Gastroesophageal sphincter (tissue), 4 donors: ENCODE data around the gene CCDC197. TPM values are rescaled to one million over a fixed set of nuclear protein-coding genes. Genes with fewer than 3 reads are reported as not detected.

Experiments
- ATAC-seq: fragments of 150-250 bp; one replicate; pipeline ENCODE4 v1.9.1; 2016; ENCODE audit warnings: mild to moderate bottlenecking, moderate library complexity
- H3K27ac ChIP-seq, 4 donors: fragments of 200-600 bp; sonication (generic) in 3 of 4; 1 replicate in 3 of 4; 2 replicates in 1 of 4; pipeline ENCODE4 v1.5.1; 2016 to 2019
- H3K27me3 ChIP-seq: fragments of 200-600 bp; sonication (generic); one replicate; pipeline ENCODE4 v1.5.1; 2019
- H3K36me3 ChIP-seq, 2 donors: fragments of 200-600 bp; sonication (generic); one replicate each; pipeline ENCODE4 v1.5.1; 2019; ENCODE audit warnings: control low read depth in 1 of 2
- H3K4me1 ChIP-seq, 3 donors: fragments of 200-600 bp; sonication (generic); 1 replicate in 2 of 3; 2 replicates in 1 of 3; pipeline ENCODE4 v1.5.1; 2016 to 2019; ENCODE audit warnings: control low read depth in 2 of 3
- H3K4me3 ChIP-seq, 2 donors: fragments of 200-600 bp; sonication (generic); one replicate each; pipeline ENCODE4 v1.5.1; 2019; ENCODE audit warnings: mild to moderate bottlenecking in 1 of 2, moderate library complexity in 1 of 2
- H3K9me3 ChIP-seq, 3 donors: fragments of 200-600 bp; sonication (generic); one replicate each; pipeline ENCODE4 v1.5.1; 2017 to 2019; ENCODE audit warnings: control low read depth in 2 of 3
- EP300 ChIP-seq: sonication (generic); formaldehyde crosslinking; IDR thresholded peaks from one replicate; pipeline ENCODE4 v1.6.1; 2017; ENCODE audit warnings: antibody characterized with exemption, mild to moderate bottlenecking
- POLR2A ChIP-seq, 2 donors: fragments of 450-650 bp; IDR thresholded peaks; one replicate each; pipeline ENCODE4 v1.6.1; 2017; ENCODE audit warnings: antibody characterized with exemption in 2 of 2, mild to moderate bottlenecking in 2 of 2, moderate library complexity in 1 of 2
- POLR2AphosphoS5 ChIP-seq: sonication (generic); formaldehyde crosslinking; IDR thresholded peaks from one replicate; pipeline ENCODE4 v1.6.1; 2017; ENCODE audit warnings: antibody characterized with exemption
- WGBS, 2 donors: methylation state at CpG; one replicate each; pipeline ENCODE4 v1.1.5; 2018; ENCODE audit warnings: low coverage in 1 of 2; 5-methylcytosine and 5-hydroxymethylcytosine counted together
- total RNA-seq, 4 donors: library from RNA; depleted of rRNA; stranded (reverse); fragments of >200 nt; gene quantifications; one replicate each; pipeline ENCODE4 v1.1.0, GENCODE V29; 2016
- TF ChIP-seq, protein P1 (sequence below), 4 experiments: fragments of 200-600 bp in 2 of 4; fragments of 450-650 bp in 2 of 4; sonication (generic) in 1 of 4; IDR thresholded peaks; one replicate each; pipeline ENCODE4 v1.5.1; 2017 to 2019; ENCODE audit warnings: antibody characterized with exemption in 4 of 4, mild to moderate bottlenecking in 2 of 4, moderate library complexity in 2 of 4

CCDC197 gene
- total RNA-seq, 4 donors from 2014 or later: not detected

- Histone ChIP-seq H3K27me3 (no peaks in the 10 kb centered on the region), H3K27ac (peak within 1 kb of the TSS; percentile 87 to 99 (median 92)), H3K4me1 (peaks cover 9 to 83% (median 9%) of the 10 kb centered on the region in 3 donors), H3K4me3 (peak within 1 kb of the TSS; percentile 47 to 69), H3K36me3 (no peaks in the 10 kb centered on the region), H3K9me3 (no peaks in the 10 kb centered on the region)
- peak; percentile 74 for ATAC-seq
- TF ChIP-seq EP300 (no peak), POLR2AphosphoS5 (peak; percentile 97), POLR2A (IDR thresholded peaks at IDR 0.05) (peak; percentile 68 to 76)
- TF ChIP-seq, protein P1, sequence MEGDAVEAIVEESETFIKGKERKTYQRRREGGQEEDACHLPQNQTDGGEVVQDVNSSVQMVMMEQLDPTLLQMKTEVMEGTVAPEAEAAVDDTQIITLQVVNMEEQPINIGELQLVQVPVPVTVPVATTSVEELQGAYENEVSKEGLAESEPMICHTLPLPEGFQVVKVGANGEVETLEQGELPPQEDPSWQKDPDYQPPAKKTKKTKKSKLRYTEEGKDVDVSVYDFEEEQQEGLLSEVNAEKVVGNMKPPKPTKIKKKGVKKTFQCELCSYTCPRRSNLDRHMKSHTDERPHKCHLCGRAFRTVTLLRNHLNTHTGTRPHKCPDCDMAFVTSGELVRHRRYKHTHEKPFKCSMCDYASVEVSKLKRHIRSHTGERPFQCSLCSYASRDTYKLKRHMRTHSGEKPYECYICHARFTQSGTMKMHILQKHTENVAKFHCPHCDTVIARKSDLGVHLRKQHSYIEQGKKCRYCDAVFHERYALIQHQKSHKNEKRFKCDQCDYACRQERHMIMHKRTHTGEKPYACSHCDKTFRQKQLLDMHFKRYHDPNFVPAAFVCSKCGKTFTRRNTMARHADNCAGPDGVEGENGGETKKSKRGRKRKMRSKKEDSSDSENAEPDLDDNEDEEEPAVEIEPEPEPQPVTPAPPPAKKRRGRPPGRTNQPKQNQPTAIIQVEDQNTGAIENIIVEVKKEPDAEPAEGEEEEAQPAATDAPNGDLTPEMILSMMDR (IDR thresholded peaks at IDR 0.05): no peak
- WGBS, 2 donors: 2 to 18% methylated on average over 5 to 7 of the region's 12 CpGs
These were observed 20.5 kb upstream of the CCDC197 start, which contains the start of gene ASB2 for GRCh38 chr14:93976477-93977057. Gene ASB2, minus strand, starts transcription at chr14:93976570. Its CDS starts 12,031 bp downstream, at chr14:93964539.

DNA sequence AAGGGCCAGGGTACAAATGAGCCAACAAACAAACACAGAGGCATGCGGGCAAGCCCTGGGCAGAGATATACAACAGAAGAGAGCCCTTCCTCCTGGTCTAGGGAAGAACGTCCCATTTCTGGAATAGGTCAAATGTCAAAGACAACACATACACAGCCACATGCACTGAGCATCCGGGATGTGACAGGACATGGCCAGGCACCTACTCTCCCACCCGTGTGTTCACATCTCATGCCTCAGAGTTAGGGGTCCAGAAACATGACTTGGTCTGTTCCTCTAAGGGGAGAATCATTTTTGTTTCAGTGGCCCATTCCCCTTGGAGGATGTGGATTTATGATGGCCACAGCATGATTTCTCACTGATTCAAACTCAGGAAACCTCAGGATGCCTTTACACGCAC, 19.9 kb upstream of the CCDC197 start:
- 44 to 63% methylated on average over 4 of the region's 5 CpGs for WGBS, 2 donors
- no peaks in the 10 kb centered on the region for H3K36me3 ChIP-seq
- H3K9me3 ChIP-seq: no peaks in the 10 kb centered on the region
- TF ChIP-seq EP300 (no peak), POLR2A (IDR thresholded peaks at IDR 0.05) (no peak), POLR2AphosphoS5 (no peak)
- TF ChIP-seq, protein P1 (IDR thresholded peaks at IDR 0.05): no peak
- ATAC-seq: no peak
- H3K27me3 ChIP-seq: no peaks in the 10 kb centered on the region
- H3K27ac ChIP-seq: peak overlapping the region; percentile 87 to 99 (median 92)
- peaks cover 9 to 84% (median 9%) of the 10 kb centered on the region in 3 donors for H3K4me1 ChIP-seq
- H3K4me3 ChIP-seq: peak overlapping the region in 1 of 2 donors; percentile 47

DNA sequence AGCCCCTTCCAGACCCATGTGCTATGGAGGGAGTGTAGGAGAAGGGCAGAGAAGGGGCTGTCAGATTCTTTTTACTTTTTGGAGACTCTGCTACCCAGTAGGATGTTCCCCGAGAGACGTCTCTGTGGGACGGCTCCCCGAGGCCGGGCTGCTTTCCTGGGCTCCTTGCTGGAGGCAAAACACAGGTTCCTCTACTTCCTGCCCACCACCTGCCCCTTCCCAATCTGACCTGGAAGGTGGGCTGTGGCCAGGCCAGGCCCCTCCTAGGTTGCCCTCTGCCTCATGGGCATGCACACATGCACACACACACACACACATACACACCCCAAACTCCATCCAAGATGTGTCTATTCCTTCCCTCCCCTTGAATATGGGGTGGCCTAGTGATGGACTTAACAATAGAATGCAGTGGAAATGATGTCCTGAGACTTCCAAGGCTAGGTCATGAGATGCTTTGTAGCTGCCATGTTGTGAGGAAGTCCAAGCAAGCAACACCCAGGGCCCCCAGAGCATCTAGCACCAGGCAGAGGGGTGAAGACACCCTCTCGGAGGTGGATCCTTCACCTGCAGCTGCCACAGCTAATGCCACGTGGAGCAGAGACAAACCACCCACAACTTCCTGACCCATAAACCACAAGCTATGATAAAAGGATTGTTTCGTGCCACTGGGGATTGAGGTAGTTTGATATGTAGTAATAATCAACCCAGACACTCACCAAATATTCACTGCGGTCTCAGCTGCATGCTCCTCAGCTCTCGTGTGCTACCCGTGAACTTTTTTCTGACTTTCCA, 19.1 kb upstream of the CCDC197 start:
- no peak for TF ChIP-seq POLR2A (IDR thresholded peaks at IDR 0.05)
- TF ChIP-seq, protein P1 (IDR thresholded peaks at IDR 0.05): no peak
- no peak for TF ChIP-seq POLR2AphosphoS5
- no peak for ATAC-seq
- H3K4me1 ChIP-seq: peaks cover 9 to 84% (median 9%) of the 10 kb centered on the region in 3 donors
- H3K27ac ChIP-seq: peak overlapping the region; percentile 87 to 99 (median 92)
- no peak overlapping the region for H3K4me3 ChIP-seq
- no peaks in the 10 kb centered on the region for H3K36me3 ChIP-seq
- no peaks in the 10 kb centered on the region for H3K9me3 ChIP-seq
- no peaks in the 10 kb centered on the region for H3K27me3 ChIP-seq
- 53 to 85% methylated on average over 5 to 7 of the region's 11 CpGs for WGBS, 2 donors

GRCh38 chr14:93978735-93979134, 18.4 kb upstream of the CCDC197 start:
- ATAC-seq: no peak
- no peaks in the 10 kb centered on the region for H3K9me3 ChIP-seq
- H3K27ac ChIP-seq: peak overlapping the region; percentile 87 to 99 (median 92)
- H3K4me1 ChIP-seq: peaks cover 9 to 79% (median 9%) of the 10 kb centered on the region in 3 donors
- 65 to 89% methylated on average over 1 to 3 of the region's 4 CpGs for WGBS, 2 donors
- no peaks in the 10 kb centered on the region for H3K36me3 ChIP-seq
- H3K4me3 ChIP-seq: no peak overlapping the region
- TF ChIP-seq EP300 (no peak), POLR2A (IDR thresholded peaks at IDR 0.05) (no peak), POLR2AphosphoS5 (no peak)
- H3K27me3 ChIP-seq: no peaks in the 10 kb centered on the region

GRCh38 chr14:93980456-93981201, 16.5 kb upstream of the CCDC197 start:
- Histone ChIP-seq H3K36me3 (no peaks in the 10 kb centered on the region), H3K4me1 (peaks cover 9 to 82% (median 9%) of the 10 kb centered on the region in 3 donors), H3K4me3 (no peak overlapping the region), H3K27me3 (no peaks in the 10 kb centered on the region), H3K27ac (peak overlapping the region; percentile 87 to 96 (median 88)), H3K9me3 (no peaks in the 10 kb centered on the region)
- peak; percentile 76 for TF ChIP-seq POLR2AphosphoS5
- TF ChIP-seq EP300: no peak
- WGBS, 2 donors: 25 to 26% methylated on average over 4 to 8 of the region's 11 CpGs
- ATAC-seq: peak; percentile 79
